Measurements from ENCODE around the gene SDF2.

SDF2 gene

GRCh38 chr17:28635506-28635905 lies 26.2 kb downstream of the SDF2 start:
- TF ChIP-seq, protein P1, sequence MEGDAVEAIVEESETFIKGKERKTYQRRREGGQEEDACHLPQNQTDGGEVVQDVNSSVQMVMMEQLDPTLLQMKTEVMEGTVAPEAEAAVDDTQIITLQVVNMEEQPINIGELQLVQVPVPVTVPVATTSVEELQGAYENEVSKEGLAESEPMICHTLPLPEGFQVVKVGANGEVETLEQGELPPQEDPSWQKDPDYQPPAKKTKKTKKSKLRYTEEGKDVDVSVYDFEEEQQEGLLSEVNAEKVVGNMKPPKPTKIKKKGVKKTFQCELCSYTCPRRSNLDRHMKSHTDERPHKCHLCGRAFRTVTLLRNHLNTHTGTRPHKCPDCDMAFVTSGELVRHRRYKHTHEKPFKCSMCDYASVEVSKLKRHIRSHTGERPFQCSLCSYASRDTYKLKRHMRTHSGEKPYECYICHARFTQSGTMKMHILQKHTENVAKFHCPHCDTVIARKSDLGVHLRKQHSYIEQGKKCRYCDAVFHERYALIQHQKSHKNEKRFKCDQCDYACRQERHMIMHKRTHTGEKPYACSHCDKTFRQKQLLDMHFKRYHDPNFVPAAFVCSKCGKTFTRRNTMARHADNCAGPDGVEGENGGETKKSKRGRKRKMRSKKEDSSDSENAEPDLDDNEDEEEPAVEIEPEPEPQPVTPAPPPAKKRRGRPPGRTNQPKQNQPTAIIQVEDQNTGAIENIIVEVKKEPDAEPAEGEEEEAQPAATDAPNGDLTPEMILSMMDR (IDR thresholded peaks at IDR 0.05; ENCODE audit: low read depth, low read length, missing control alignments) = no peak
- no peak overlapping the region for H3K4me3 ChIP-seq (ENCODE audit: low read depth, low read length)
- no peak for DNase-seq (ENCODE audit: low read depth)
- in situ Hi-C loops (cut with HindIII; ENCODE audit: low sequenced_read_pairs) = no loop called here

DNA sequence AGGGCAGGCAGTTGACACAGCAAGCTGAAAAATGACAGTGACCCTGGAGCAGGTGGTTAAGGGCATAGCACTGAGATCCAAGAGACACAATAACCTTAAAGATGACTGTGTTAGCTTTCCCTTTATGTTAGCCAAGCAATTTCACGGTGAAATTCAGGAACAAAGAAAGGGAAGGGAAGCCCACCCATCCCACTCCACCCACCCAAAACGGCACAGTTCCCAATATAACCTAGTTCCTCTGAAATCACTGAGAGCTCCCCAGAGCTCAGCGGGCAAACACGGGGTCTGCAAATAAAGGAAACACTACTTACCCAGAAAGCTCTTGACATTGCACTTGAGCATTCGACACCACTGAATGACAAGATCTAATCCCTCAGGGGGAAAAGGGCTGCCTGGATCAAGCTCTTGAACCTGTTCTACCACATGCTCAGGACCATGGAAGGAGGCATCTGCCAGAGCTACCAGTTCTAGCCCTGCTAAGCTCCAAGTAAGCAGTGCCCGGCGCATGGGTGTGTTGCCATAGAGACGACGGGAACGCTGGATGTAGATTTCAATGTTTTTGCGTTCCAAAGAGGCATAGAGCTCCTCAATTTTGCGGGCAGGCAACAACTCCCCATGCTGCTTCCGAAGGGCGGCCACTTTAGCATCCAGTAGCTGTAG lies 27.4 kb downstream of the SDF2 start:
- TF ChIP-seq, protein P1 (IDR thresholded peaks at IDR 0.05; ENCODE audit: low read depth, low read length, missing control alignments) = no peak
- no peak for DNase-seq (ENCODE audit: low read depth)
- in situ Hi-C loops (cut with HindIII; ENCODE audit: low sequenced_read_pairs) = no loop called here
- H3K4me3 ChIP-seq (ENCODE audit: low read depth, low read length) = no peak overlapping the region

- no peak overlapping the region for H3K4me3 ChIP-seq (ENCODE audit: low read depth, low read length)
- no peak for DNase-seq (ENCODE audit: low read depth)
- TF ChIP-seq, protein P1 (IDR thresholded peaks at IDR 0.05; ENCODE audit: low read depth, low read length, missing control alignments) = no peak
- in situ Hi-C loops (cut with HindIII; ENCODE audit: low sequenced_read_pairs) = no loop called here
Observed at GRCh38 chr17:28626818-28627217, 34.9 kb downstream of the SDF2 start.

- no peak for DNase-seq (ENCODE audit: low read depth)
- TF ChIP-seq, protein P1 (IDR thresholded peaks at IDR 0.05; ENCODE audit: low read depth, low read length, missing control alignments) = no peak
- H3K4me3 ChIP-seq (ENCODE audit: low read depth, low read length) = no peak overlapping the region
- in situ Hi-C loops (cut with HindIII; ENCODE audit: low sequenced_read_pairs) = no loop called here
Observed at GRCh38 chr17:28624148-28624547, 37.6 kb downstream of the SDF2 start.

- in situ Hi-C loops (cut with HindIII; ENCODE audit: low sequenced_read_pairs) = no loop called here
- no peak for DNase-seq (ENCODE audit: low read depth)
- no peak overlapping the region for H3K4me3 ChIP-seq (ENCODE audit: low read depth, low read length)
- TF ChIP-seq, protein P1 (IDR thresholded peaks at IDR 0.05; ENCODE audit: low read depth, low read length, missing control alignments) = no peak
Observed at GRCh38 chr17:28623696-28624095, 38.0 kb downstream of the SDF2 start.

DNA sequence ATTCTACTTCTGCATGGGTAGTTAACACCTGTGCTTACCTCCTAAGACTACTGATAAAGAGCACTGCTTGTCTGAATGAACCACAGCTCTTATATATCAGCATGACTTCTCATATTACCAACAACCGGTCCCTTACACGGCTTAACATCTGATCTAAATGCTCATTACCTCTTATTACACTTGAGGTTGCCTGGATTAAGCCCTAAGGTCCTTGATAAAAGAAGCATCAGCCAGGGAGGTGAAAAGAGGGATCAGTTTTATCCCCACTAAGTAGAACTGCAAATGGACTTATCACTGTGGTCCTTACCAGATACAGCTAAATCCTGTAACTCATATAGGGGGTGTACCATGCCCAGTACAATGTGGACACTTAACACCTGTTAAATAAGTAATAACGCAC lies 39.5 kb downstream of the SDF2 start:
- no peak overlapping the region for H3K4me3 ChIP-seq (ENCODE audit: low read depth, low read length)
- in situ Hi-C loops (cut with HindIII; ENCODE audit: low sequenced_read_pairs) = no loop called here
- DNase-seq (ENCODE audit: low read depth) = no peak
- TF ChIP-seq, protein P1 (IDR thresholded peaks at IDR 0.05; ENCODE audit: low read depth, low read length, missing control alignments) = no peak

Data from astrocyte of the cerebellum (primary cell).